ENCODE data around the gene DNM3. TPM values are rescaled to one million over a fixed set of nuclear protein-coding genes. Genes with fewer than 3 reads are reported as not detected.

The DNM3 gene
- total RNA-seq, 1 donor from 2014 or later: 2.7 TPM

- H3K4me3 ChIP-seq (ENCODE audit: low read depth, low read length): peak within 1 kb of the TSS; percentile 98
- DNase-seq (ENCODE audit: low read depth): no peak
- TF ChIP-seq CTCF (IDR thresholded peaks at IDR 0.05; ENCODE audit: insufficient read depth, low read length, poor library complexity, severe bottlenecking): peak; percentile 89
- H3K36me3 ChIP-seq (ENCODE audit: control insufficient read depth, insufficient read depth, low read length): no peaks in the 10 kb centered on the region
- H3K27me3 ChIP-seq (ENCODE audit: control insufficient read depth, insufficient read depth, low read length): no peaks in the 10 kb centered on the region
These were observed 602.6 kb downstream of the DNM3 start, which contains the start of gene PIGC for GRCh38 chr1:172443666-172444453. TSS of gene PIGC (minus strand) at chr1:172444069. CDS start at chr1:172442622, 1,447 bp downstream.

GRCh38 chr1:172446547-172446946, 605.2 kb downstream of the DNM3 start:
- H3K4me3 ChIP-seq (ENCODE audit: low read depth, low read length): no peak overlapping the region
- no peaks in the 10 kb centered on the region for H3K36me3 ChIP-seq (ENCODE audit: control insufficient read depth, insufficient read depth, low read length)
- no peaks in the 10 kb centered on the region for H3K27me3 ChIP-seq (ENCODE audit: control insufficient read depth, insufficient read depth, low read length)
- TF ChIP-seq CTCF (IDR thresholded peaks at IDR 0.05; ENCODE audit: insufficient read depth, low read length, poor library complexity, severe bottlenecking): no peak
- DNase-seq (ENCODE audit: low read depth): no peak

- Histone ChIP-seq H3K4me3 (ENCODE audit: low read depth, low read length) (no peak overlapping the region), H3K27me3 (ENCODE audit: control insufficient read depth, insufficient read depth, low read length) (no peaks in the 10 kb centered on the region), H3K36me3 (ENCODE audit: control insufficient read depth, insufficient read depth, low read length) (no peaks in the 10 kb centered on the region)
- no peak for TF ChIP-seq CTCF (IDR thresholded peaks at IDR 0.05; ENCODE audit: insufficient read depth, low read length, poor library complexity, severe bottlenecking)
- no peak for DNase-seq (ENCODE audit: low read depth)
These were observed 606.3 kb downstream of the DNM3 start for GRCh38 chr1:172447641-172448040.

- peak; percentile 35 for DNase-seq (ENCODE audit: low read depth)
- Histone ChIP-seq H3K36me3 (ENCODE audit: control insufficient read depth, insufficient read depth, low read length) (no peaks in the 10 kb centered on the region), H3K4me3 (ENCODE audit: low read depth, low read length) (no peak overlapping the region), H3K27me3 (ENCODE audit: control insufficient read depth, insufficient read depth, low read length) (no peaks in the 10 kb centered on the region)
- TF ChIP-seq CTCF (IDR thresholded peaks at IDR 0.05; ENCODE audit: insufficient read depth, low read length, poor library complexity, severe bottlenecking): no peak
These were observed 607.8 kb downstream of the DNM3 start for GRCh38 chr1:172448995-172449584.

GRCh38 chr1:172449585-172450523, 608.6 kb downstream of the DNM3 start:
- H3K27me3 ChIP-seq (ENCODE audit: control insufficient read depth, insufficient read depth, low read length): no peaks in the 10 kb centered on the region
- no peaks in the 10 kb centered on the region for H3K36me3 ChIP-seq (ENCODE audit: control insufficient read depth, insufficient read depth, low read length)
- no peak overlapping the region for H3K4me3 ChIP-seq (ENCODE audit: low read depth, low read length)
- TF ChIP-seq CTCF (IDR thresholded peaks at IDR 0.05; ENCODE audit: insufficient read depth, low read length, poor library complexity, severe bottlenecking): peak; percentile 81
- DNase-seq (ENCODE audit: low read depth): no peak
